ENCODE results near the gene INTS2.
"Not testable (repeated sequence)": the region's sequence is repeated elsewhere in the genome, so short reads cannot be mapped to it uniquely, and the experiment has no call there.

Gene INTS2

GRCh38 chr17:61846088-61846487 is 81.7 kb downstream of the INTS2 start:
- DNase-seq: no peak

GRCh38 chr17:61843435-61843834 is 84.3 kb downstream of the INTS2 start:
- no peak for DNase-seq

GRCh38 chr17:61842899-61843298 is 84.9 kb downstream of the INTS2 start:
- DNase-seq: no peak

- DNase-seq: no peak
Observed at GRCh38 chr17:61839300-61839786, 88.4 kb downstream of the INTS2 start.

GRCh38 chr17:61837175-61838051 is 90.4 kb downstream of the INTS2 start:
- peak; percentile 59 for DNase-seq

GRCh38 chr17:61836266-61837174 is 91.3 kb downstream of the INTS2 start:
- no peak for DNase-seq

GRCh38 chr17:61835606-61836005 is 92.2 kb downstream of the INTS2 start:
- DNase-seq: no peak

GRCh38 chr17:61834610-61835009 is 93.2 kb downstream of the INTS2 start:
- no peak for DNase-seq

GRCh38 chr17:61833536-61834193 is 94.1 kb downstream of the INTS2 start:
- no peak for DNase-seq

GRCh38 chr17:61832463-61832862 is 95.3 kb downstream of the INTS2 start:
- no peak for DNase-seq

- no peak for DNase-seq
Observed at GRCh38 chr17:61831099-61831498, 96.7 kb downstream of the INTS2 start.

GRCh38 chr17:61828694-61829093 is 99.1 kb downstream of the INTS2 start:
- no peak for DNase-seq

GRCh38 chr17:61827649-61828395 is 100.0 kb downstream of the INTS2 start:
- DNase-seq: no peak

GRCh38 chr17:61826866-61827265 is 100.9 kb downstream of the INTS2 start:
- DNase-seq: not testable (repeated sequence)

- not testable (repeated sequence) for DNase-seq
Observed at GRCh38 chr17:61826198-61826597, 101.6 kb downstream of the INTS2 start.

- no peak for DNase-seq
Observed at GRCh38 chr17:61825448-61826137, 102.2 kb downstream of the INTS2 start.

- DNase-seq: no peak
Observed at GRCh38 chr17:61822326-61823285, 105.2 kb downstream of the INTS2 start.

- DNase-seq: no peak
Observed at GRCh38 chr17:61821655-61822054, 106.1 kb downstream of the INTS2 start.

GRCh38 chr17:61819265-61819664 is 108.5 kb downstream of the INTS2 start:
- DNase-seq: not testable (repeated sequence)

- DNase-seq: no peak
Observed at GRCh38 chr17:61818225-61818624, 109.6 kb downstream of the INTS2 start.

Data from CD4-positive, alpha-beta T cell treated with Interleukin-17A for 4 hours (primary cell).